A549 treated with AZD9567 at 1 μM for 4 hours (cell line): Measurements from ENCODE around the gene SSTR3. TPM values are rescaled to one million over a fixed set of nuclear protein-coding genes. Genes with fewer than 3 reads are reported as not detected.

Experiments
- total RNA-seq: library from RNA; stranded (reverse); fragments of 200-300 nt; extraction: Qiagen RNA extraction; gene quantifications from 5 replicates; pipeline ENCODE4 v1.2.3, GENCODE V29; 2022; ENCODE audit not compliant: insufficient read depth

SSTR3 gene
- total RNA-seq: not detected in 5 replicates

DNA sequence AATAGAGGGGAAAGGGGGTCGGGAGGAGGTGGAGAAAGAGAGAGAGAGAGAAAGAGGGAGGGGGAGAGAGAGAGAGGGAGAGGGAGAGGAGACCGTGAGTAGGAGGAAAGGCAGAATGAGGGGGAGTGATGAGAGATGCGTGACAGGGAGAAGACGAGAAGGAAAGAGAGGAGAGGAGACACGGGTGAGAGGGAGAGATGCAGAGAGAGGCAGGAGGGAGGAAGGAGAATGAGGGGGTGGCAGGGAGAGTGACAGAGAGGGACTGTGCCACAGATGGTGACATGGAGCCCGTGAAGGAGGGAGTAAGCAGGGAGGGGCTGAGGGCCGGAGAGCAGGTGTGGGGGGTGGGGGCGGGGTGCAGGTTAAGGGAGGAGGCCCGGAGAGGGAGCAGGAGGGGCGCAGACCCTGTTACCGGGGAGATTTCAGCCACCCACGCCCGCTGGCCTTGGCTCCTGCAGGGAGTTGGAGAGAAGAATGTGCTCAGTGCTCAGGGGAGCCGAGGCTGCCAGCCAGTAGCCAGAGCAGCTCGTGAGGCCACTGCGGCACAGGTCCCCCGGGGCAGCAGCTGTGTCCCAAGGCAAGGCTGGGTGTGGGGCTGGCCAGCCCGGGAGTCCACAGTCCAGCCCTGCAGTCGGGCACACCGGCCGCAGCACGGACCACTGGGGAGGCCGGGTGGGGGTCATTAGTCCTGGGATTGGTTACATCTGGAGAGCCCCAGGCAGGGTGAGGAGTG lies at the start of gene SSTR3:
Gene SSTR3 (minus strand): TSS at position 304 of the 733 bp plus-strand sequence. CDS start 4,674 bp downstream, outside the sequence.

DNA sequence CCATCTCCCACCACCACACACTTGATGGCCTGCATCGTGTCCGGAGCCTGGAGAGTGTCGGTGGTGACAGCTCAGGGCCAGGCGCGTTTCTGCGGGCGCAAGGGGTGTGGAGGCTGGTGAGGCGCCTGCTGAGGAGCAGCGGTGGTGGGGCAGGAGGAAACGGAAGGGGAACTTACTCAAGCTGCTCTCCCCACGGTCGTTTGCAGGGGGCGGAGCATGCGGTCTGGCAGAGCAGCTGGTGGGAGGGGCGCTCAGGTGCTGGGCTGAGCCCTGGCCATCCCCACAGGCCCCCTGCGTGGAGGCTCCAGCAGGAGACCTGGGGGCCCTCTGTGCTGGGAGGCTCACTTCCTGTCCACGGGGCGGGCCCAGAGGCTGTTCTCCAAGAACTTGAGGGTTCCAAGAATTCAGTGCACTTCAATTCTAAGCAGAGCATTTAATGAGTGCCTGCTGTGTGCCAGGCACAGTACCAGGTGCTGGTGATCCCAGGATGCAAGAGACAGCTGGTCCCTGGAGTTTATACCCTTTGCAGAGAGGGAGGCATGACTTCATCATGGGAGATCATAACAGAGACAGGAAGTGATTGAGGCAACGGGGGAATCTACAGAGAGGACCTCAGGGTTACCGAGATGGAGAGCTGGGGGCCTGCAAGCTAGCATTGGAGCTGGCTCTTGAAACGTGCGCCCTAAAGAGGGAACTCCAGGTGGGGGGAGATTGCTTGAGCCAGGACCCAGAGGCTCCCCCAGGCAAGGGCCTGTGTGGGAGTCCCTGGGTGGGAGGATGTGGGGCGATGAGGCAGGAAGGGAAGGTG lies 32.0 kb upstream of the SSTR3 start, which contains the start of gene RAC2:
Gene RAC2 (minus strand): TSS at position 156 of the 808 bp plus-strand sequence. CDS start 121 bp downstream, at position 35.

DNA sequence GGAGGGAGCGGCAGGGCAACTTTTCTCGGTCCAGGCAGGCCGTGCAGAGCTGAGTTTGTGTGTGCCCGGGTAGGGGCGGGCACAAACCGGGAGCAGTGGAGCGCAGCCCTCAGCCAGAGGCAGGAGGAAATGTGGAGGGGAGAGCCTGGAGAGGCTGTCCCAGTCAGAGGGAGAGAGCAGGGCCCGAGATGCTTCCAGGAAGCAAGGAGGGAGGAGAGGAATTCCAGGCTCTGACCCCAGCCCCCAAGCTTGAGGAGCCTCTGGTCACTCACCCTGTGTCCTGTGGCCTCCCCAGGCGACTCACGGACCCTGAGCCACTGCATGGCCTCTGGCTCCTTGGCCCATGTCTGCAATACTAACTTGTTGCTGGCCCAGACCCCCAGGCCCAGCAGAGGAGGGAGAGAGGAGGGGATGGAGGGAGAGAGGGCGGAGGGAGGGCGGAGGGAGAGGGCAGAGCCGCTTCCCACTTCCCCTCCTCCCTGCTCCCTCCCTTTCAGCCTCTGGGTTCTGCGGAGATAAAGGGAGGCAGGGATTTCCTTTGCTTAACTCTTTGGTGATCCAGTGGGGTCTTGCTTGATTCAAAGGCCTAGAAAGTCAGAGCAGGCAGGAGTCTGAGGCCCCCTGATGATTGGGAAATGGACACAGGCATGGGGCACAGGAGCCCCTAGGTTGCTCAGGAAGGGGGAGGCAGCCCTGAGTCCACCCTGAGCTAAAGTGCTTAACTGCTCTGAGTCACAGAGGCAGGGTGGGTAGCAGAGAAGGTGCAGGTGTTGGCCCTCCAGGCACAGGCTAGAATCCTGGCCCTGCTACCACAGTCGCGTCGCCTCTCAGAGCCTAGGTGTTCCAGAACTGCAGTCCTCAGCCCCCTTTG lies 24.2 kb downstream of the SSTR3 start, which contains the start of gene C1QTNF6:
Gene C1QTNF6 (minus strand): TSS at position 357 of the 871 bp plus-strand sequence. CDS start 34 bp downstream, at position 323.

Other genes with a start within 250 kb of the SSTR3 start
- 35.8 to 66.3 TPM (median 63.6 TPM) in 5 replicates for gene TST, start 193.0 kb downstream of the SSTR3 start, total RNA-seq
- gene MPST, start 192.7 kb downstream of the SSTR3 start, total RNA-seq: 37.2 to 75.7 TPM (median 68.1 TPM) in 5 replicates
- 23.2 to 27.7 TPM (median 25.0 TPM) in 5 replicates for gene KCTD17, start 160.7 kb downstream of the SSTR3 start, total RNA-seq
- gene TMPRSS6, start 102.8 kb downstream of the SSTR3 start, total RNA-seq: 0.02 to 0.13 TPM (median 0.09 TPM) in 3 of 5 replicates, not detected in the others
- 0.04 to 0.09 TPM (median 0.05 TPM) in 4 of 5 replicates, not detected in the other for gene IL2RB, start 62.6 kb downstream of the SSTR3 start, total RNA-seq
- 4.8 to 10.0 TPM (median 8.6 TPM) in 5 replicates for gene C1QTNF6, start 24.2 kb downstream of the SSTR3 start, total RNA-seq
- 0.05 to 0.15 TPM (median 0.13 TPM) in 3 of 5 replicates, not detected in the others for gene RAC2, start 31.8 kb upstream of the SSTR3 start, total RNA-seq
- 0.24 to 0.38 TPM (median 0.29 TPM) in 4 of 5 replicates, not detected in the other for gene CYTH4, start 70.0 kb upstream of the SSTR3 start, total RNA-seq
- 3.0 to 5.1 TPM (median 4.7 TPM) in 5 replicates for gene ELFN2, start 215.0 kb upstream of the SSTR3 start, total RNA-seq